GM23248 (cell line): Measurements from ENCODE around the gene SHISA8. TPM values are rescaled to one million over a fixed set of nuclear protein-coding genes. Genes with fewer than 3 reads are reported as not detected.
A peak's percentile ranks its signal among the peaks of the same experiment; 100 is the strongest.
"Not testable (repeated sequence)": the region's sequence is repeated elsewhere in the genome, so short reads cannot be mapped to it uniquely, and the experiment has no call there.

Experiments
- DNase-seq: peaks from one replicate; pipeline ENCODE4 v3.0.0-alpha.2; 2015
- H2AFZ ChIP-seq: fragments of 200-600 bp; sonication (generic); 2 replicates; pipeline ENCODE4 v1.6.1; 2016; ENCODE audit warnings: antibody characterized with exemption
- H3F3A ChIP-seq: fragments of 200-600 bp; sonication (generic); 2 replicates; pipeline ENCODE4 v1.6.1; 2016; ENCODE audit warnings: mild to moderate bottlenecking, antibody characterized with exemption, mixed run types; ENCODE audit not compliant: insufficient read depth
- H3K27ac ChIP-seq: fragments of 200-600 bp; sonication (generic); 2 replicates; pipeline ENCODE4 v1.5.1; 2016; ENCODE audit warnings: mild to moderate bottlenecking
- H3K27me3 ChIP-seq: fragments of 200-600 bp; sonication (generic); replicated peaks from 2 replicates; pipeline ENCODE4 v1.6.1; 2016; ENCODE audit warnings: mild to moderate bottlenecking; ENCODE audit not compliant: insufficient read depth
- H3K36me3 ChIP-seq: fragments of 200-600 bp; sonication (generic); 2 replicates; pipeline ENCODE4 v1.6.1; 2016; ENCODE audit warnings: low read depth, mild to moderate bottlenecking
- H3K4me1 ChIP-seq: fragments of 200-600 bp; sonication (generic); 2 replicates; pipeline ENCODE4 v1.6.1; 2016; ENCODE audit warnings: mild to moderate bottlenecking; ENCODE audit not compliant: insufficient read depth
- H3K4me2 ChIP-seq: fragments of 200-600 bp; sonication (generic); one replicate; pipeline ENCODE4 v1.6.1; 2016; ENCODE audit warnings: mild to moderate bottlenecking; ENCODE audit not compliant: unreplicated experiment
- H3K4me3 ChIP-seq: fragments of 200-600 bp; sonication (generic); 2 replicates; pipeline ENCODE4 v1.5.1; 2016; ENCODE audit warnings: mild to moderate bottlenecking
- H3K79me2 ChIP-seq: fragments of 200-600 bp; sonication (generic); 2 replicates; pipeline ENCODE4 v1.6.1; 2016; ENCODE audit warnings: mild to moderate bottlenecking; ENCODE audit not compliant: insufficient read depth
- H3K9ac ChIP-seq: fragments of 200-600 bp; sonication (generic); 2 replicates; pipeline ENCODE4 v1.6.1; 2016; ENCODE audit warnings: mild to moderate bottlenecking
- H3K9me2 ChIP-seq: fragments of 200-600 bp; sonication (generic); 2 replicates; pipeline ENCODE4 v1.6.1; 2016; ENCODE audit warnings: mixed run types, mild to moderate bottlenecking, moderate library complexity; ENCODE audit not compliant: insufficient read depth
- H3K9me3 ChIP-seq: fragments of 200-600 bp; sonication (generic); one replicate; pipeline ENCODE4 v1.6.1; 2017; ENCODE audit warnings: low read depth
- H4K20me1 ChIP-seq: fragments of 200-600 bp; sonication (generic); 2 replicates; pipeline ENCODE4 v1.6.0; 2016; ENCODE audit not compliant: insufficient read depth
- EZH2 ChIP-seq: fragments of 200-600 bp; sonication (generic); IDR thresholded peaks from 2 replicates; pipeline ENCODE4 v1.6.1; 2018; ENCODE audit warnings: antibody characterized with exemption, mild to moderate bottlenecking; ENCODE audit not compliant: insufficient read depth, poor library complexity, severe bottlenecking
- EZH2phosphoT487 ChIP-seq: fragments of 200-600 bp; sonication (generic); IDR thresholded peaks from 2 replicates; pipeline ENCODE4 v1.6.1; 2018; ENCODE audit warnings: antibody characterized with exemption, moderate library complexity, mild to moderate bottlenecking, low read depth; ENCODE audit not compliant: insufficient read depth
- WGBS, 2 experiments: methylation state at CpG; one replicate each; pipeline ENCODE4 v1.1.6; 2015 to 2017; ENCODE audit warnings: low lambda C conversion rate in 2 of 2, low coverage in 1 of 2; ENCODE audit errors: missing lambda C conversion rate in 2 of 2; 5-methylcytosine and 5-hydroxymethylcytosine counted together
- in situ Hi-C: fragments of 300-500 bp; cut with MboI; formaldehyde crosslinking; loops from 2 replicates; pipeline ENCODE4 v1.15.0; 2020
- polyA plus RNA-seq: library from polyadenylated mRNA; unstranded; fragments of >200 nt; fragmentation: Nextera tagmentation; extraction: Ambion mirVana; gene quantifications from 2 replicates; pipeline ENCODE4 v1.2.1, GENCODE V29; 2016
- total RNA-seq: library from RNA; depleted of rRNA; stranded (reverse); fragments of >200 nt; shearing (Covaris generic); gene quantifications from 2 replicates; pipeline ENCODE4 v1.2.3, GENCODE V29; 2014

Gene SHISA8
- total and polyA plus RNA-seq, 2 experiments from 2014 or later, result not detected

GRCh38 chr22:41870786-41871185, 44.1 kb downstream of the SHISA8 start:
- no peaks in the 10 kb centered on the region for H4K20me1 ChIP-seq
- H2AFZ ChIP-seq, result no peak overlapping the region
- no peak for DNase-seq
- H3K27ac ChIP-seq, result no peak overlapping the region
- no peaks in the 10 kb centered on the region for H3F3A ChIP-seq
- no peak for TF ChIP-seq EZH2
- TF ChIP-seq EZH2phosphoT487, result no peak
- peaks cover 17% of the 10 kb centered on the region for H3K79me2 ChIP-seq
- H3K36me3 ChIP-seq, result peaks cover 19% of the 10 kb centered on the region; the same call in 1 of the 2 replicates
- no peak overlapping the region for H3K4me2 ChIP-seq
- no peak overlapping the region for H3K9ac ChIP-seq
- in situ Hi-C loops, result no loop called here
- no peak overlapping the region for H3K4me3 ChIP-seq
- H3K9me3 ChIP-seq, result no peaks in the 10 kb centered on the region
- H3K4me1 ChIP-seq, result peaks cover 6% of the 10 kb centered on the region
- no peaks in the 10 kb centered on the region for H3K27me3 ChIP-seq
- 60 to 66% methylated on average over 4 of the region's 4 CpGs for WGBS, 2 experiments
- no peaks in the 10 kb centered on the region for H3K9me2 ChIP-seq

- H4K20me1 ChIP-seq, H3K4me3 ChIP-seq, H3K4me2 ChIP-seq, H2AFZ ChIP-seq, DNase-seq, H3K9me2 ChIP-seq, H3F3A ChIP-seq, H3K27me3 ChIP-seq, H3K9me3 ChIP-seq, H3K9ac ChIP-seq, in situ Hi-C loops, H3K27ac ChIP-seq, H3K4me1 ChIP-seq: not testable (repeated sequence)
- 100% methylated on average over 1 of the region's 1 CpG for WGBS, 2 experiments
- Histone ChIP-seq H3K79me2 (peaks cover 24% of the 10 kb centered on the region), H3K36me3 (peaks cover 19% of the 10 kb centered on the region; the same call in 1 of the 2 replicates)
Measured at GRCh38 chr22:41870081-41870480, 44.8 kb downstream of the SHISA8 start.

GRCh38 chr22:41868556-41868955, 46.3 kb downstream of the SHISA8 start:
- Histone ChIP-seq H3F3A (no peaks in the 10 kb centered on the region), H3K36me3 (peaks cover 15% of the 10 kb centered on the region; the same call in 1 of the 2 replicates), H3K9ac (no peak overlapping the region), H2AFZ (no peak overlapping the region), H3K27me3 (no peaks in the 10 kb centered on the region), H3K4me1 (no peaks in the 10 kb centered on the region), H3K4me2 (no peak overlapping the region), H3K4me3 (no peak overlapping the region), H3K9me2 (no peaks in the 10 kb centered on the region), H4K20me1 (no peaks in the 10 kb centered on the region), H3K9me3 (no peaks in the 10 kb centered on the region), H3K27ac (no peak overlapping the region), H3K79me2 (peaks cover 37% of the 10 kb centered on the region)
- DNase-seq, result no peak
- 94% methylated on average over 10 of the region's 10 CpGs for WGBS, 2 experiments
- TF ChIP-seq EZH2phosphoT487, result no peak
- TF ChIP-seq EZH2, result no peak
- in situ Hi-C loops, result no loop called here

GRCh38 chr22:41863472-41863871, 51.4 kb downstream of the SHISA8 start:
- Histone ChIP-seq H3K27ac (0 out of 2 replicates have a peak overlapping the region, but pooled peaks have one; percentile 69), H3K9me2 (no peaks in the 10 kb centered on the region), H2AFZ (no peak overlapping the region), H3K27me3 (no peaks in the 10 kb centered on the region), H3K79me2 (peaks cover 72% of the 10 kb centered on the region), H3K4me2 (no peak overlapping the region), H3K4me3 (no peak overlapping the region), H4K20me1 (no peaks in the 10 kb centered on the region), H3F3A (peaks cover 24% of the 10 kb centered on the region), H3K9ac (no peak overlapping the region), H3K9me3 (no peaks in the 10 kb centered on the region), H3K36me3 (no peaks in the 10 kb centered on the region), H3K4me1 (peaks cover 38% of the 10 kb centered on the region)
- in situ Hi-C loops, result no loop called here
- no peak for TF ChIP-seq EZH2phosphoT487
- no peak for TF ChIP-seq EZH2
- WGBS, 2 experiments, result 89 to 94% methylated on average over 2 of the region's 2 CpGs
- no peak for DNase-seq
